Astrocyte (in vitro differentiated cells and primary cell): ENCODE data around the gene CRYBB2. TPM values are rescaled to one million over a fixed set of nuclear protein-coding genes. Genes with fewer than 3 reads are reported as not detected.

ENCODE experiments used
- DNase-seq: peaks from one replicate; pipeline ENCODE4 v3.0.0-alpha.2; 2010; ENCODE audit warnings: low read depth
- FAIRE-seq: peaks from 2 replicates; lab custom pipeline; 2011; peaks lifted over from hg19 to GRCh38; lab: Jason Lieb, UNC
- H2AFZ ChIP-seq: 2 replicates; pipeline ENCODE4 v1.6.0; 2012; ENCODE audit warnings: low read depth, low read length, inconsistent platforms
- H3K27ac ChIP-seq: 2 replicates; pipeline ENCODE4 v1.5.1; 2011; ENCODE audit warnings: low read depth, low read length, inconsistent platforms
- H3K27me3 ChIP-seq: 2 replicates; pipeline ENCODE4 v1.6.0; 2011; ENCODE audit warnings: low read length, inconsistent platforms; ENCODE audit not compliant: insufficient read depth
- H3K36me3 ChIP-seq: 2 replicates; pipeline ENCODE4 v1.5.1; 2011; ENCODE audit warnings: low read length, inconsistent platforms; ENCODE audit not compliant: insufficient read depth
- H3K4me1 ChIP-seq: 2 replicates; pipeline ENCODE4 v1.5.1; 2011; ENCODE audit warnings: low read length, inconsistent platforms; ENCODE audit not compliant: insufficient read depth
- H3K4me2 ChIP-seq: 2 replicates; pipeline ENCODE4 v1.6.0; 2012; ENCODE audit warnings: low read length, inconsistent platforms
- H3K4me3 ChIP-seq: 2 replicates; pipeline ENCODE4 v1.5.1; 2011; ENCODE audit warnings: low read depth, mild to moderate bottlenecking, low read length, inconsistent platforms; ENCODE audit not compliant: insufficient read depth
- H3K79me2 ChIP-seq: 2 replicates; pipeline ENCODE4 v1.6.0; 2012; ENCODE audit warnings: mild to moderate bottlenecking, low read length, inconsistent platforms; ENCODE audit not compliant: insufficient read depth
- H3K9ac ChIP-seq: 2 replicates; pipeline ENCODE4 v1.6.0; 2012; ENCODE audit warnings: mild to moderate bottlenecking, low read length, inconsistent platforms
- H3K9me3 ChIP-seq: 2 replicates; pipeline ENCODE4 v1.5.1; 2012; ENCODE audit warnings: low read depth, mild to moderate bottlenecking, low read length, inconsistent platforms; ENCODE audit not compliant: insufficient read depth
- H4K20me1 ChIP-seq: 2 replicates; pipeline ENCODE4 v1.6.0; 2012; ENCODE audit warnings: low read length, inconsistent platforms; ENCODE audit not compliant: insufficient read depth
- H3K27ac Mint-ChIP-seq: one replicate; pipeline ENCODE4 v1.8.0; 2021; ENCODE audit warnings: mild to moderate bottlenecking, mixed read lengths; ENCODE audit not compliant: unreplicated experiment
- H3K27me3 Mint-ChIP-seq: one replicate; pipeline ENCODE4 v1.8.0; 2021; ENCODE audit warnings: low read depth, mixed read lengths; ENCODE audit not compliant: unreplicated experiment
- H3K36me3 Mint-ChIP-seq: one replicate; pipeline ENCODE4 v1.8.0; 2021; ENCODE audit warnings: low read depth, mixed read lengths; ENCODE audit not compliant: unreplicated experiment
- H3K4me1 Mint-ChIP-seq: one replicate; pipeline ENCODE4 v1.8.0; 2021; ENCODE audit warnings: low read depth, mixed read lengths; ENCODE audit not compliant: unreplicated experiment
- H3K4me3 Mint-ChIP-seq: one replicate; pipeline ENCODE4 v1.8.0; 2021; ENCODE audit warnings: mild to moderate bottlenecking, moderate library complexity, mixed read lengths; ENCODE audit not compliant: unreplicated experiment
- H3K9me3 Mint-ChIP-seq: one replicate; pipeline ENCODE4 v1.8.0; 2021; ENCODE audit warnings: mild to moderate bottlenecking, mixed read lengths; ENCODE audit not compliant: unreplicated experiment
- CTCF ChIP-seq: IDR thresholded peaks from 2 replicates; pipeline ENCODE4 v1.5.1; 2011; ENCODE audit warnings: low read depth, mild to moderate bottlenecking, inconsistent platforms, low read length, moderate library complexity; ENCODE audit not compliant: insufficient read depth
- EZH2 ChIP-seq: IDR thresholded peaks from 2 replicates; pipeline ENCODE4 v1.6.1; 2012; ENCODE audit warnings: mild to moderate bottlenecking, low read length, inconsistent platforms; ENCODE audit not compliant: insufficient read depth
- total RNA-seq: library from RNA; stranded (reverse); gene quantifications from 2 replicates; pipeline ENCODE4 v1.2.1, GENCODE V29; 2021

CRYBB2 gene
- total RNA-seq, 1 donor from 2014 or later = not detected

- no peak for DNase-seq
- no peak overlapping the region for H3K27ac Mint-ChIP-seq
- Histone ChIP-seq H3K27ac (no peak overlapping the region), H3K36me3 (no peaks in the 10 kb centered on the region), H3K4me1 (no peaks in the 10 kb centered on the region), H3K4me3 (no peak overlapping the region), H3K9me3 (no peaks in the 10 kb centered on the region), H4K20me1 (no peaks in the 10 kb centered on the region), H3K79me2 (no peaks in the 10 kb centered on the region), H3K4me2 (no peak overlapping the region), H2AFZ (no peak overlapping the region), H3K9ac (no peak overlapping the region), H3K27me3 (no peaks in the 10 kb centered on the region)
- H3K36me3 Mint-ChIP-seq = no peaks in the 10 kb centered on the region
- no peaks in the 10 kb centered on the region for H3K4me1 Mint-ChIP-seq
- no peaks in the 10 kb centered on the region for H3K9me3 Mint-ChIP-seq
- H3K27me3 Mint-ChIP-seq = no peaks in the 10 kb centered on the region
- FAIRE-seq = no peak
- H3K4me3 Mint-ChIP-seq = no peak overlapping the region
- TF ChIP-seq CTCF (no peak), EZH2 (no peak)
Measured at GRCh38 chr22:25205847-25206246, 13.6 kb upstream of the CRYBB2 start.

GRCh38 chr22:25206998-25207397 is 12.4 kb upstream of the CRYBB2 start:
- no peaks in the 10 kb centered on the region for H3K27me3 ChIP-seq
- DNase-seq (no peak), FAIRE-seq (no peak)
- H3K9ac ChIP-seq = no peak overlapping the region
- H3K4me2 ChIP-seq = no peak overlapping the region
- no peaks in the 10 kb centered on the region for H4K20me1 ChIP-seq
- no peaks in the 10 kb centered on the region for H3K4me1 Mint-ChIP-seq
- H3K9me3 Mint-ChIP-seq = peaks cover under 1% of the 10 kb centered on the region
- peaks cover 3% of the 10 kb centered on the region for H3K27me3 Mint-ChIP-seq
- no peaks in the 10 kb centered on the region for H3K4me1 ChIP-seq
- H3K4me3 ChIP-seq = no peak overlapping the region
- TF ChIP-seq EZH2 (no peak), CTCF (no peak)
- H3K4me3 Mint-ChIP-seq = no peak overlapping the region
- H3K27ac Mint-ChIP-seq = no peak overlapping the region
- H3K9me3 ChIP-seq = no peaks in the 10 kb centered on the region
- no peaks in the 10 kb centered on the region for H3K79me2 ChIP-seq
- H2AFZ ChIP-seq = no peak overlapping the region
- no peak overlapping the region for H3K27ac ChIP-seq
- H3K36me3 ChIP-seq = no peaks in the 10 kb centered on the region
- H3K36me3 Mint-ChIP-seq = no peaks in the 10 kb centered on the region

- no peaks in the 10 kb centered on the region for H3K9me3 ChIP-seq
- Mint-ChIP-seq H3K27ac (no peak overlapping the region), H3K27me3 (peaks cover 3% of the 10 kb centered on the region), H3K4me1 (no peaks in the 10 kb centered on the region), H3K36me3 (no peaks in the 10 kb centered on the region), H3K9me3 (peaks cover 4% of the 10 kb centered on the region), H3K4me3 (no peak overlapping the region)
- no peaks in the 10 kb centered on the region for H3K4me1 ChIP-seq
- no peak for DNase-seq
- H3K4me3 ChIP-seq = no peak overlapping the region
- H3K9ac ChIP-seq = no peak overlapping the region
- no peak overlapping the region for H3K27ac ChIP-seq
- no peaks in the 10 kb centered on the region for H4K20me1 ChIP-seq
- no peaks in the 10 kb centered on the region for H3K79me2 ChIP-seq
- H3K27me3 ChIP-seq = no peaks in the 10 kb centered on the region
- no peak overlapping the region for H3K4me2 ChIP-seq
- FAIRE-seq = no peak
- H2AFZ ChIP-seq = no peak overlapping the region
- no peaks in the 10 kb centered on the region for H3K36me3 ChIP-seq
- TF ChIP-seq EZH2 = no peak
- TF ChIP-seq CTCF = no peak
Measured at GRCh38 chr22:25207553-25208157, 11.8 kb upstream of the CRYBB2 start.
